ENCODE results near the gene IRF9.
A peak's percentile ranks its signal among the peaks of the same experiment; 100 is the strongest.

Gene IRF9

GRCh38 chr14:24177041-24177825 lies 16.2 kb downstream of the IRF9 start:
- no peak for DNase-seq (ENCODE audit: low read depth, low spot score)

DNA sequence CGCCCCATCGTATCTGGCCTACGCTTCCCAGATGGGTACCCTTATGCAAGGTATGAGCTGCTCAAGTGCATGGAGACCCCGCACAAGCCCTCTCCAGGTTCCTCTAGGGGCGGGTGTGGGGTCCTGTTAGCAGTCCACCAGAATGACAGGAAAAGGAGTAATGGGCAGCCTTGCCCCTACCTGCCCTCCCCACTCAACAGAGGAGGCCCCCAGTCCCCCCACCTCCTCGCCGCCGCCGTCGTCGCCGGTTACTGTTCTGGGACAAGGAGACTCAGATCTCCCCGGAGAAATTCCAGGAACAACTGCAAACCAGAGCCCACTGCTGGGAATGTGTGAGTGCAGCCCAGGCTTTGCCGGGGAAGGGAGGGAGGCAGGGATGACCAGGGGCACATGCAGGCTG lies 16.8 kb downstream of the IRF9 start:
- DNase-seq (ENCODE audit: low read depth, low spot score): no peak

DNA sequence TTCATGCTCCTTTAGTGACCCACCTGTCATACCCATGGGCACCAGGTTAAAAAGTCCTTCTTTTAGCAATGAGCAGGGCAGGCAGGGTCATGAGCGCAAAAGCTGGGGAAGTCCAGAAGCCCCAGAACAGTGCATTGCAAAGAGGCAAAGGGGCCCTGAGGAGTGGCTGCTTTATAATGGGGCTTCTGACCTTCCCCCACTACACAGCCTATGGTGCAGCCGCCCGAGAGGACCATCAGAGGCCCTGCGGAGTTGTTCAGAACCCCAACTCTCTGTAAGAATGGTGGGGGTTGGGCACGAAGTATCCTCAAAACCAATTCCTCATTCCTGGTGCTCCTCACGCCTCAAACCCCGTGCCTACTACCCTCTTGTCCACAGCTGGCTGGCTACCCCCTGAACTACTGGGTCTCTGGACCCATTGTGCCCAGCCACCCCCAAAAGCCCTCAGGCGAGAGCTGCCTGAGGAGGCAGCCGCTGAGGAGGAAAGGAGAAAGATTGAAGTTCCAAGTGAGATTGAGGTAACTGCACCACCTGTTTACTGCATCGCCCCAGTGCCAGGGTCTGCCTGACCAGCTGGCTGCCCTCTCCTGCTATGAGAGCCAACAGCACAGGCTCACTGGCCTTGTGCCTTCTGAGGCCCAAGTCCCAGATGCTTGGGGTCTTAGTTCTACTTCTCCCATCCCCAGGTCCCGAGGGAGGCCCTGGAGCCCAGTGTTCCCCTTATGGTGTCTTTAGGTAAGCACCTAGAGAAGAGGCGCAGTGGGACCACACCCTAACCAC lies 17.5 kb downstream of the IRF9 start:
- DNase-seq (ENCODE audit: low read depth, low spot score): no peak

- no peak for DNase-seq (ENCODE audit: low read depth, low spot score)
Observed at GRCh38 chr14:24179294-24179960, 18.4 kb downstream of the IRF9 start.

DNA sequence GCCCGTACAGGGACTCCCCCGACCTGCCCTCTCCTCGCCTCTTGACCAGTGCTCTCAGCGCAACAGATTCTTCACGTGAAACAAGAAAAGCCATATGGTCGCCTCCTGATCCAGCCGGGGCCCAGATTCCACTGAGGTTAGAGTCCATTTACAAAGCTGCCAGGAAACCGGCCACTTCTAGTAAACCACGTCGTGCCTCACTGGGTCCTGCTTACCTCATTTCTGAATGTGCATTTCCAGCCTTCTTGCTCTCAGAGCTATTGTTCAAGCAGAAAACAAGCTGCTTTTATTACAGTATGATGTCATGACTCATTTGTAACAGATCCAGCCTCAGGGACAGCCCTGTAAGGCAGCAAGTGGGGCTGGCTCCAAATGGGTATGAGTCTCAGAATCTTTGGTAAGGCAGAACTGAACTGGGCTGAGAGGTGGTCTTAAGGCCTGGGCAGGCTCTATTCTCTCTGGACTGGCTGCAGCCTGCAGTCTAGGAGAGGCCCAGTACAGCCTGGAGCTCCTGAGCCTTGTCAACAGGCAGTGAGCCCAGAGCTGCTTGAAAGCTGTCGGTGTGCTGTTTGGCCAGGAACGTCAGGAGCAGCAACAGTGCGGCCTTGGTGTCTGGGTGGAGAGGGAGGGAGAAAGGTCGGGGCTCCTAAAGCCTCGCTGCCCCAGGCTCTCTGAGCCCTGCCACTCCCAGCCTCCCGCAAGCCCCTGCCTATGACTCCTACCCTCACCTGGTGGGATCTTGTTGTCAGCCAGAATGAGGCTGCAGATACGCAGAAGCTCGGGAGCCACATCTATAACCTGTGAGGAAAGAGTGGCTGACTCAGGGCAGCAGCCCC lies 19.1 kb downstream of the IRF9 start:
- no peak for DNase-seq (ENCODE audit: low read depth, low spot score)

GRCh38 chr14:24181371-24182077 lies 20.5 kb downstream of the IRF9 start:
- DNase-seq (ENCODE audit: low read depth, low spot score): no peak

DNA sequence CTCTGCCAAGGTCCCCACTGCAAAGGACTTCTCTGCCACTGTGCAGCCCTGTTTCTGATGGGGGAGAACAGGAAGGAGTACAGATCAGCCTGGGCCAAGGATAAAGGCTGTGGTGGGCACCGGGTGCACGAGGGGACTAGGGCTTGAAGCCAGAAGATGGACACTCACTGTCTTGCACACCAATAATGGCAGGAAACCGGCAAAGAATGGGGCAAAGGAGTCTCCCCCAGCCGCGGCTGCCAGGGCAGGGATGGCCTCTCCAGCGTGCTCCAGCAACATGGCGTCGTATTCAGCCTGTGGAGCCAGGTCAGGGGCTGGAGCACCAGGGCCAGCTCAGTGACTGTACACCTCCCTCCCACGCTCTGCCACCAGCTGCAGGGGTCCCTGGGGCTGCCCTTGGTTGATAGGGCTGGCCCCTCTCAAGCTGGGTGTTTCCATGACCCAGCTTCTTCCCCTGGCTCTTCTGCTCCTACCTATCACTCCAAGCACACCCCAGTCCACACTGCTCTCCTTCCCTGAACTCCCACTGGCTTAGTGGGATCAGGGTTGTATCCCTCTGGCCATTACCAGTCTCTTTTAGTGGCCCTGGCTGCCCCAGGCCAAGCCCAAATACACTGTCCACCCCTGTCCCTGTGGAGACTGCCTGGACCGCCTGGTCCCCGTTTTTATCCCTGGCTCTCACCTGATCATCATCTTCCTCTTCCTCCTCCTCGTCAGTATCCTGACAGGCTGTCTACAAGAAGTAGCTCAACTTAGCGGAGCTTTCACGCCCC lies 21.2 kb downstream of the IRF9 start:
- DNase-seq (ENCODE audit: low read depth, low spot score): no peak

DNA sequence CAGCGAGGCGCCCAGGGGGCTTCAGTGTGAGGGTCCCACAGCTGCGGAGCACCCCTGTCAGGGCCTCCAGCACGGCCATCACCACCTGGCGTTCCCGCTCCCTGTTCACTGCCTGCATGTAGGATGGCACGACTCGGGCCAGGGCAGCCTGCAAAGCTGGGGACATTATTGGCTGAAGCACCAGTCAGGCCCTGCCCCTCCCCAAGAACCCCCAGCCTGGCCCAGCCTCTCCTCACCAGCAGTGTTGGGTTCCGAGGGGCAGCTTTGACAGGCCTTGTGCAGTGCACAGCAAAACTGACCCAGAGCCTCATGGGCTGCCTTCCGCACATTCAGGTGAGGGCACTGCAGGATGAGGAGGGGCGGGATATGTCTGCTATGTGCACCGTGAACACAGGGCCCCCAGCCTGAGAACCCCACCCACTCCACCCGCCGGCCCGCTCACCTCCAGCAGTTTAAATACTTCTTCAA lies 22.0 kb downstream of the IRF9 start:
- DNase-seq (ENCODE audit: low read depth, low spot score): no peak

DNA sequence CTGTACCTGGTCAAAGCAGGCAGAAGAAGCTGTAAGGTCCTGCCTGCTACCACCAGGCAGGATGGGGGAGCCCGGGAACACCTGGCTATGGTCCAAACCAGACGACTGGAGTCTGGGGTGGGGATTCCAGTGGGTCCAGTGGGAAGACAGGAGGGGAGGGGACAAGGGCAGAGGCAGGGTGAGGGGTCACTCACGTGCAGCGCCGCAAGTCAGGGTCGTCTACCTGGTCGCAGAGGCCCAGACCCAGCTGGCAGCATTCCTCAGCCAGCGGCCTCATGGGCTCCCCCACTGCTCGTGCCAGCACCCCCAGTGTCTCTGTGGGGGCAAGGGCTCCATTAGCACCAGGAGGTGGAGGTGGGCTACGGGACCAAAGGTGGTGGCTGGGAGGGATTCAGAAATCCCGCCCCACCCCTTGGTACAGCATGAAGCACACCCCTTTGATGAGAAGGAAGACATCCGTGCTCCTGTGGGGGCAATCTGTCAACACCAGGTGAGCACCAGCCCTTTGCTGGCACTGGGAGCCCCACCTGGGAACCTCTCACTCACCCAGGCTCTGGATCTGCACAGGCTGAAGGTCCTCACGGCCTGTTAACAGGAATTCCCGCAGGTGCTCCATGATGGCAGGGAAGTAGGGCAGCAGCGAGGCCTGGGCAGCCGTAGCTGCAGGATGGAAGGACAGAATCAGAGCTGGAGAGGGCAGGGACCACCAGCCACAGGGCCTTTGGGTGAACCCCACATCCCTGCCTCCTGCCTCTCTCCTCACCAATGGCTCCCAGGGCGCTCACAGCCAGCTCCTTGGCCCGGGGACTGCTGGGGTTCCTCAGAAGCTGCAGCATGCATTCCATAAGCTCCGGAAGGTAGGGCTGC lies 23.3 kb downstream of the IRF9 start:
- no peak for DNase-seq (ENCODE audit: low read depth, low spot score)

DNA sequence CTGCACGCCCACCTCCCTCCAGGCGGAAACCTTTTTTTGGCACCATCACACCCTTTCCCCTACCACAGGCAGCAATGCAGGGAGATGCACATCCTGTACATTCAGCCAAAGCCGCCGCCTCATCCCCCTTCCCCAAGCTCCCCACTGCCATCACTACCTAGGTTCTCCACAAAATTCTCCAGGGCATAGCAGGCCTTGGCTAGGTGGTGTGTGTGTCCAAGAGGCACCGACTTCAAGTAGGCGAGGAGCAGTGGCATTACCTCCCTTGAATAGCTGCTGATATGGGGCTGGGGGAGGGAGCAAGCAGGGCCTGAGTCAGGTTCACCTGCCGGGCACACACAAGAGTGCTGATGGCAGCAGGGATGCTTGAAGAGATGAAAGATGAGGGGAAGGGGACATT lies 24.0 kb downstream of the IRF9 start:
- no peak for DNase-seq (ENCODE audit: low read depth, low spot score)

DNA sequence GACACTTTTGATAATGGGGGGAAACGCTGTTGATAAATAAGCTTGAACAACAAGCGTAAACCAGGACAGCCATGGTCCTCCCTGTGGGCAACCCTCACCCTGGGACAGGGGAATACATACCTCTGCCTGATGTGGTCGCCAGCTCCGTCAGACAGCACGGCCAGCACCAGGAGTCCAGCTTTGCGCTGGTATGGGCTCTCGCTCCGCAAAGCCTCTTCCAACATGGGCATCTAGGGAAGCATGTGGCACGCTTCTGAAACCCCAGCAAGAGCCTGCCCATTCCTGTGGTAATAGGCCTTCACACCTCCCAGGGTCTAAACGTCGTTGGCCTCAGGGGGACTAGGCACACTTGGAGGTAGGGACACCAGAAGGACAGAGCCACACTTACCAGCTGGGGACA lies 24.7 kb downstream of the IRF9 start:
- no peak for DNase-seq (ENCODE audit: low read depth, low spot score)

GRCh38 chr14:24186831-24187538 lies 25.9 kb downstream of the IRF9 start:
- DNase-seq (ENCODE audit: low read depth, low spot score): no peak

DNA sequence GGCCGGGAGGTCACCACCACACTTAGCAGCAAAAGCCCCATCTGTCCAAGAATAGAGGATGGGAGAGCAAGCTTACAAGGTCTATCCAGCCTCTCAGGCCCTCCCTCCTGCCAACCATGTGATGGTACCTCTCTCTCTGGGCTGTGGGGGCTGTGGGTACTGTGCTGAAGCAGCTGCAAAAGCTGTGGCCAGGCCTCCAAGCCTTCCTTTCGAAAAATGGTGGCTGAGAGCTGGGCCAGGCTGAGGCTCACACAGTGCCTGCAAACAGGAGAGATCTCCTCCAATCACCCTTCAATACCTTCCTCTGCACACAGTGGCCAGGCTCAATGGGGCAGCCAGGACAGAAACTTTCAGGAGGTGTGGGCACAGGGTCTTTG lies 26.5 kb downstream of the IRF9 start:
- DNase-seq (ENCODE audit: low read depth, low spot score): no peak

GRCh38 chr14:24188251-24189058 lies 27.4 kb downstream of the IRF9 start, which contains the start of gene IPO4:
IPO4 (minus strand) TSS chr14:24188816; CDS start chr14:24188787, 29 bp downstream.
- peak; percentile 90 for DNase-seq (ENCODE audit: low read depth, low spot score)

DNA sequence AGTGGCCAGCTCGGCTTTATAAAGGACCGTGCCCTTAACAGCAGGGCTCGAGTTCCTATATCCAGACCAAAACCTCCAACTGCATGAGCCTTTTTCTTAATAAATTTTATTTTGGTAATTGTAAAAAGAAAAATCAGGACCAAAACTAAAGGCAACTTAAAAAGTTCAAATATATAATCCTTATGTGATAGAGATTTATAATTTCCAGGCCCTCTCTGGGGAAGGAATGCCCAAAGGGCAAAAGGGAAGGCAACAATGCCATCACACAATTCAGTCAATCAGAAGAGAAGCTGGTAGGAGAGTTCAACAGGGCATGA lies 28.0 kb downstream of the IRF9 start:
- no peak for DNase-seq (ENCODE audit: low read depth, low spot score)

DNA sequence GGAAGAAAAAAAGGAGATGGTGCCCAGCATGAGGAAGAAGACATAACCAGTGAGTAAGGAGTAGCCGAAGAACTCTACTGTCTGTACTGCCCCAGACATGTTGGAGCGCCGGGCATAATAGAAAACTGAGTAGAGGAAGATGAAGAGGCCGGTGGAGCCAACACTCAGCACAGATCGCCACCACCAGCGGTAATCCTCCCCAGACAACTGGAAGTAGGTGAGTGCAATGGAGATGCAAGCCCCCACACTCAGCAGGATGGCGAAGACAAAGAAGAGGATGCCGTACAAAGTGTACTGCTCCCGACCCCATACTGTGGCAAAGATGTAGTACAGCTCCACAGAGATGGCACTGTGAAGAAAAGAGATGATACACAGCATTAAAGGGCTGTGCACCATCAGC lies 28.4 kb downstream of the IRF9 start:
- DNase-seq (ENCODE audit: low read depth, low spot score): no peak

DNA sequence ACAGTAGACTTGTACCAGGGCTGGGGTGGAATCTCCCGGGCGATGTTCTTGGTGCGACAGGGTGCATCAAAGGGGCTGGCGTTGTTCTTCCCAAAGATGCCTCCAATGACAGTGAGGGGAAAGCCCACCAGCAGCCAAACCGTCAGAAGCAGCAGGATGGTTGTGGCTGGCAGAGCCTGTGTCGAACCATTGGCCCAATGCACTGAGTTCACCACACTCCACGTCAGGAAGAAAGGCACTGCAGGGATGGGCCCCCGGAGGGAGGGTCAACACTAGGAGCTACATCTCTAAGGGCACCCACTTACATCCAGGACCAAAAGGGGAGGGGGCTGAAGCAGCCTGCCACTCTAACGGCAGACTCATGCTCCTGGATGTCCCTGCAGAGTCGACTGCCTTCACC lies 29.4 kb downstream of the IRF9 start:
- DNase-seq (ENCODE audit: low read depth, low spot score): no peak

- DNase-seq (ENCODE audit: low read depth, low spot score): no peak
Observed at GRCh38 chr14:24192933-24193332, 31.9 kb downstream of the IRF9 start.

Measured in activated naive CD8-positive, alpha-beta T cell treated with anti-CD3 and anti-CD28 coated beads, Interleukin-2, amount 50 U/mL, for 16 hours (primary cell).